ENCODE measurements around the gene PPP1R18. TPM values are rescaled to one million over a fixed set of nuclear protein-coding genes. Genes with fewer than 3 reads are reported as not detected.
A peak's percentile ranks its signal among the peaks of the same experiment; 100 is the strongest.

The PPP1R18 gene
- total RNA-seq, 1 donor: 56.6 TPM

DNA sequence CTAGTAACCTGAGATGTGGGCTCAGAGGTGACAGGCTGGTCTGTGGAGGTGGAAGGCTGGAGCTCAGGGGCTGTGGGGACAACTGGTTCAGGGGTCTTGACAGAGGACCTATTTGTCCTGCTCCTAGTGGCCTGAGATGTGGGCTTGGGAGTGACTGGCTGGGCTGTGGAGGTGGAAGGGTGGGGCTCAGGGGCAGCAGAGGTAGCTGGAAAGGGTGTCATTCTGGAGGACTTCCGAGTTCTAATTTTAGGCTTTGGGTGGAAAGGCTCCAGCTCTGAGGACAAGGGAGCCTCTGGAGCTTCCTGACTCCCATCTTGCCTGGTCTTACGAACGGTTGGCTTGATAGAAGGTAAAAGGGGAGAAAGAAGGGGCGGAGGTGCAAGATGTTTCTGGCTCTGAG is 19.2 kb upstream of the PPP1R18 start:
- no peak for TF ChIP-seq CTCF (IDR thresholded peaks at IDR 0.05; ENCODE audit: insufficient read depth, low read depth, low read length)
- H3K4me3 ChIP-seq (ENCODE audit: low read depth, low read length): no peak overlapping the region
- DNase-seq (ENCODE audit: low read depth): no peak

DNA sequence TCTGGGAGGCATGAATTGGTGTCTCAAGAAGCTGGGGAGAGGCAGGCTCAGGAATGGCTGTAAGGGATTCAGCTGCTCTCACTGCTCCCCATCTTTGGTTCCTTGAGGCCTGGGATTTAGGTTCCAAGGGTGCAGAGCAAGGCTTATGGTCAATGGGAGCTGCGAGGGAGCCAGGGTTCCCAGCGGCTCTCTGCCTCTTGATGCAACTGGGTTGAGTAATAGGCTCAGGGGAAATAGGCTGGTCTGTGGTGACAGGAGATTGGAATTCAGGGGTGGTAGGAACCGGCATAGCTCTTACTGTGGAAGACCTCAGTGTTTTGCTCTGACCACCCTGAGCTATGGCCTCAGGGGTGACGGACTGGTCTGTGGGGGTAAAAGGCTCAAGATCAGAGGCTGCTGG is 17.4 kb upstream of the PPP1R18 start:
- DNase-seq (ENCODE audit: low read depth): no peak
- H3K4me3 ChIP-seq (ENCODE audit: low read depth, low read length): no peak overlapping the region
- TF ChIP-seq CTCF (IDR thresholded peaks at IDR 0.05; ENCODE audit: insufficient read depth, low read depth, low read length): no peak

GRCh38 chr6:30703011-30703410 is 16.6 kb upstream of the PPP1R18 start:
- TF ChIP-seq CTCF (IDR thresholded peaks at IDR 0.05; ENCODE audit: insufficient read depth, low read depth, low read length): no peak
- H3K4me3 ChIP-seq (ENCODE audit: low read depth, low read length): no peak overlapping the region
- DNase-seq (ENCODE audit: low read depth): no peak

- DNase-seq (ENCODE audit: low read depth): no peak
- no peak overlapping the region for H3K4me3 ChIP-seq (ENCODE audit: low read depth, low read length)
- TF ChIP-seq CTCF (IDR thresholded peaks at IDR 0.05; ENCODE audit: insufficient read depth, low read depth, low read length): no peak
Measured at GRCh38 chr6:30700340-30700739, 13.9 kb upstream of the PPP1R18 start.

GRCh38 chr6:30696432-30696831 is 10.0 kb upstream of the PPP1R18 start:
- DNase-seq (ENCODE audit: low read depth): no peak
- no peak for TF ChIP-seq CTCF (IDR thresholded peaks at IDR 0.05; ENCODE audit: insufficient read depth, low read depth, low read length)
- no peak overlapping the region for H3K4me3 ChIP-seq (ENCODE audit: low read depth, low read length)

DNA sequence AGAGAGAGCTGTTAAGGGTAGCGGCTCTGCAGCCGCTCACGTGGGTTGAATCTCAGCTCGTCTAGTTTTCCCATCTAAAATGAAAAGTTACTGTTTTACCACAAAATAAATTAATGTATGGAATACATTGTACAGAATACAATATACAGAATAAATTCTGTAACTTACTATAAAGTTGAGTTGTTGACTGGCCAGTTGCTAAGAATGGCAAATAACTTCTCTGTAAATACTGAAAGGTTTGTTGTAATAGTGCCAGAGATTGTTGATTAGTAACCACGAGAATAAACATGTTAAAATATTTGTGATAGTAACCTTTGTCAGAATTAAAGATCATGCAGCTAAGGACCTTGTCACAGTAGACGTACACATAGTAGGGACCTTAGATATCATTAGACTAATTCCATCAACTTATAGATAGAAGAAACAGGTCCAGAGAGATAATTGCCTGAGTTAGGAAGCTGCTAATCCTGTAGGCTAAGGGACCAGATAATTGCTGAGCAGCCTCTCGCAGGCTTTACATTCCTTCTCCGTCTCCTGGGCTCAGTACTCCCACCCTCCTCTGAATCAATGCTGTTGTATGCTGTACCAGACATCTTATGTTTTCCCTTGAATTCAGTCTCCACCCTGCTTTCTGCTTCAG is 4.9 kb upstream of the PPP1R18 start:
- peak overlapping the region; percentile 95 for H3K4me3 ChIP-seq (ENCODE audit: low read depth, low read length)
- DNase-seq (ENCODE audit: low read depth): peak; percentile 58
- TF ChIP-seq CTCF (IDR thresholded peaks at IDR 0.05; ENCODE audit: insufficient read depth, low read depth, low read length): no peak
